ENCODE data around the gene ACBD7.

ACBD7 gene

DNA sequence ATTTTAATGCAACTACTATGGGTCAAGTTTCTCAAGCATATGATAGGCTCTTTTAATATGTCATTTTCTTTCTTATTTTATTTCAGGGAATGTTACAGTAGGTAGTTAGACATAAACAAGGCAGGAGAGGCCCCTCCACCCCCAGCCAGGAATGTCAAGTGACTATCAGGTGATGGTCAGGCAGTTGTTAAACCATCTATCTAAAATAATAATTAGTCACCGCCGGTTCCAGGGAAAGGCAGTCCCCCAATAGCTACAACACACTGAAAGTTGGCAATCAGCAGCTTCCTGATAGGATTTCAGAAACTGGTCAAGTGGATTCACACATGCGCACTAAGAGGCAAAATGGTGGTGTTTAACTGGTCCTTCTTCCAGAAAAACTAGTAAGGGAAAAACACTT is 35.5 kb downstream of the ACBD7 start:
- no peak for DNase-seq (ENCODE audit: low spot score)
- in situ Hi-C loops (cut with MboI; ENCODE audit: low pct_unique_long_range_greater_than_20kb, low sequenced_read_pairs, unreplicated experiment) = no loop called here

GRCh38 chr10:15052121-15052520 is 36.5 kb downstream of the ACBD7 start:
- no peak for DNase-seq (ENCODE audit: low spot score)
- in situ Hi-C loops (cut with MboI; ENCODE audit: low pct_unique_long_range_greater_than_20kb, low sequenced_read_pairs, unreplicated experiment) = no loop called here
- TF ChIP-seq, protein P1, sequence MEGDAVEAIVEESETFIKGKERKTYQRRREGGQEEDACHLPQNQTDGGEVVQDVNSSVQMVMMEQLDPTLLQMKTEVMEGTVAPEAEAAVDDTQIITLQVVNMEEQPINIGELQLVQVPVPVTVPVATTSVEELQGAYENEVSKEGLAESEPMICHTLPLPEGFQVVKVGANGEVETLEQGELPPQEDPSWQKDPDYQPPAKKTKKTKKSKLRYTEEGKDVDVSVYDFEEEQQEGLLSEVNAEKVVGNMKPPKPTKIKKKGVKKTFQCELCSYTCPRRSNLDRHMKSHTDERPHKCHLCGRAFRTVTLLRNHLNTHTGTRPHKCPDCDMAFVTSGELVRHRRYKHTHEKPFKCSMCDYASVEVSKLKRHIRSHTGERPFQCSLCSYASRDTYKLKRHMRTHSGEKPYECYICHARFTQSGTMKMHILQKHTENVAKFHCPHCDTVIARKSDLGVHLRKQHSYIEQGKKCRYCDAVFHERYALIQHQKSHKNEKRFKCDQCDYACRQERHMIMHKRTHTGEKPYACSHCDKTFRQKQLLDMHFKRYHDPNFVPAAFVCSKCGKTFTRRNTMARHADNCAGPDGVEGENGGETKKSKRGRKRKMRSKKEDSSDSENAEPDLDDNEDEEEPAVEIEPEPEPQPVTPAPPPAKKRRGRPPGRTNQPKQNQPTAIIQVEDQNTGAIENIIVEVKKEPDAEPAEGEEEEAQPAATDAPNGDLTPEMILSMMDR (IDR thresholded peaks at IDR 0.05; ENCODE audit: extremely low read depth, insufficient read depth, missing control alignments) = no peak

More for the DNA sequence above, 35.5 kb downstream of the ACBD7 start:
- TF ChIP-seq, protein P1 (IDR thresholded peaks at IDR 0.05; ENCODE audit: extremely low read depth, insufficient read depth, missing control alignments) = no peak

DNA sequence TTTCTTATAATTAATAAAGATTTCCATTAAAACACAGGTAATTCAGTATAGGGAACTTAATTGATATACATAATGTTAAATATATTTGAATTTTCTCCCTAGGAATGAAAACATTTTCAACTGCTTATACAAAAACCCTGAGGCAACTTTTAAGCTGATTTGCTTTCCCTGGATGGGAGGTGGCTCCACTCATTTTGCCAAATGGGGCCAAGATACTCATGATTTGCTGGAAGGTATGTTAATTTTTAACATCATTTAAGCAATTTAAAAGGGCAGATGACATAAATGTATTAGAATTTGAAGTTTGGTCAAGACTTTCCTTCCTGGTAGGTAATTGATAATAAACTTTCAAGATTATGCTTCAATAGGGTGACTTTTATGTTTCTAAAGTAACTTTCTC is 39.0 kb downstream of the ACBD7 start:
- in situ Hi-C loops (cut with MboI; ENCODE audit: low pct_unique_long_range_greater_than_20kb, low sequenced_read_pairs, unreplicated experiment) = no loop called here
- TF ChIP-seq, protein P1 (IDR thresholded peaks at IDR 0.05; ENCODE audit: extremely low read depth, insufficient read depth, missing control alignments) = no peak
- no peak for DNase-seq (ENCODE audit: low spot score)

DNA sequence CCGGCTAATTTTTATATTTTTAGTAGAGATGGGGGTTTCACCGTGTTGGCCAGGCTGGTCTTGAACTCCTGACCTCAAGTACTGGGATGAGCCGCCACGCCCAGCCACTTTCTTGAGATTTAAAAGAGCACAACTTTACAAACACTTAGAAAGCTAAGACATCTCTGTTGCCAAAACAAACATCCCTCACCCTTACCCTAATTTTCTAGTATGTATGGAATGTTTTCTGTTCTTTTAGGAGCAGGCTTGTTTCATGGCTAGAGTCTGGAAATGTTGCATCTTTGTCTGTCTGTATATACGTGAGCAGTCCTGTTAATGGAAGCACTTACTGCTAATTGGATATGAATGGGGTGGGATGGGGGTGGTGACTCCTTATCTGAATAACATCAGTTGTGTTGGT is 42.0 kb downstream of the ACBD7 start:
- TF ChIP-seq, protein P1 (IDR thresholded peaks at IDR 0.05; ENCODE audit: extremely low read depth, insufficient read depth, missing control alignments) = no peak
- in situ Hi-C loops (cut with MboI; ENCODE audit: low pct_unique_long_range_greater_than_20kb, low sequenced_read_pairs, unreplicated experiment) = no loop called here
- DNase-seq (ENCODE audit: low spot score) = no peak

DNA sequence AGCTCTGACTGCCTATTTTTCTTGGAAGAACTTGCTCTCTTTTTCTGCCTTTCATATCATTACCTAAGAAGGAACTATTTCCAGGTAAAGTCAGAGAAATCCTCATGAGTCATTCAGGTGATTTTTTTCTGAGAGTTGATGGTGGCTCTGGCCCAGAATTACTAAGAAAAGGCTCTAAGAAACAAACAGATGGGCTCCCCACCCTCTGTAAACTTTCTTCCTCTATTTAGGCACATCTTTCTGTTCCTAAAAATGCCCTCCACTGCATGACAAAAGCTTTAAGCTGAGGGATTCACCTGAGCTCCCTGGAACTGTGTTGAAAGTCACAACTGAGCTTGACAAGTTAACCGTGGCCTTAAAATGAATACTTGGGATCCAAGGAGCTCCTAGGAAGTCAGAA is 43.2 kb downstream of the ACBD7 start:
- in situ Hi-C loops (cut with MboI; ENCODE audit: low pct_unique_long_range_greater_than_20kb, low sequenced_read_pairs, unreplicated experiment) = no loop called here
- TF ChIP-seq, protein P1 (IDR thresholded peaks at IDR 0.05; ENCODE audit: extremely low read depth, insufficient read depth, missing control alignments) = no peak
- DNase-seq (ENCODE audit: low spot score) = no peak

DNA sequence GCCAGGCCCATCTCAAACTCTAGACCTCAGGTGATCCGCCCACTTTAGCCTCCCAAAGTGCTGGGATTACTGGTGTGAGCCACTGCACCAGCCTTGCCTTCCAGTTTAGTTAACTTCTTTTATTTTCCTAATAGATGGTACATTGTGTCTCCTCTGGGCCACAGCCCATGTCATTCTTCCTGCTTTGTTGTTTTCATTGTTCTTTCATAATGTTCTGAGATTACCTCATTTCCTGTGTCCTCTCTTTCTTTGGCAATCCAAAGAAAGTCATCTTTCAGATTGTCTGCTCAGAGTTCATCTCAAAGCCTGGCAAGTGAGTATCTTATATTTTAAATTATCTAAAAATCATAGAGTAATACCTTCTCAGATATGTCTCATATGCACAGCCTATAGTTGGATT is 44.9 kb downstream of the ACBD7 start, which contains the start of gene OLAH:
OLAH (plus strand) TSS at position 270 of the 400 bp plus-strand sequence. CDS start 3,346 bp downstream, outside the sequence.
- in situ Hi-C loops (cut with MboI; ENCODE audit: low pct_unique_long_range_greater_than_20kb, low sequenced_read_pairs, unreplicated experiment) = no loop called here
- TF ChIP-seq, protein P1 (IDR thresholded peaks at IDR 0.05; ENCODE audit: extremely low read depth, insufficient read depth, missing control alignments) = no peak
- no peak for DNase-seq (ENCODE audit: low spot score)

- no peak for DNase-seq (ENCODE audit: low spot score)
- TF ChIP-seq, protein P1 (IDR thresholded peaks at IDR 0.05; ENCODE audit: extremely low read depth, insufficient read depth, missing control alignments) = no peak
- in situ Hi-C loops (cut with MboI; ENCODE audit: low pct_unique_long_range_greater_than_20kb, low sequenced_read_pairs, unreplicated experiment) = no loop called here
Observed at GRCh38 chr10:15038416-15038815, 50.2 kb downstream of the ACBD7 start.
